ENCODE measurements around the gene NWD2. TPM values are rescaled to one million over a fixed set of nuclear protein-coding genes. Genes with fewer than 3 reads are reported as not detected.

Gene NWD2
- total RNA-seq, 1 experiment from 2014 or later = not detected

GRCh38 chr4:37480509-37480908 lies 236.0 kb downstream of the NWD2 start:
- Histone ChIP-seq H3K23me2 (ENCODE audit: insufficient read length, low read depth, low read length, poor library complexity, severe bottlenecking) (no peaks in the 10 kb centered on the region), H3K4me1 (ENCODE audit: insufficient read depth, low read length) (no peaks in the 10 kb centered on the region), H4K8ac (replicated peaks; ENCODE audit: insufficient read length, low read depth, low read length) (no peak overlapping the region), H3T11ph (ENCODE audit: low read length) (no peak overlapping the region), H3K79me2 (ENCODE audit: insufficient read depth, low read length) (no peaks in the 10 kb centered on the region), H2BK120ac (ENCODE audit: low read depth, low read length, poor library complexity, severe bottlenecking) (no peak overlapping the region), H2AFZ (ENCODE audit: low read length) (no peak overlapping the region), H3K4ac (ENCODE audit: low read depth, low read length) (no peak overlapping the region), H2BK15ac (ENCODE audit: low read depth, low read length) (no peak overlapping the region), H3K56ac (ENCODE audit: insufficient read length, low read depth, low read length) (no peak overlapping the region), H3K9ac (ENCODE audit: extremely low read depth, insufficient read length, low read length) (no peak overlapping the region), H2BK5ac (ENCODE audit: insufficient read length, low read length) (no peak overlapping the region), H3K79me1 (ENCODE audit: insufficient read depth, low read depth, low read length, poor library complexity, severe bottlenecking) (no peaks in the 10 kb centered on the region), H3K23ac (ENCODE audit: insufficient read length, low read depth, low read length) (no peak overlapping the region), H3K9me3 (ENCODE audit: control insufficient read depth, low read depth, low read length) (no peaks in the 10 kb centered on the region), H3K4me2 (ENCODE audit: insufficient read depth, insufficient read length, low read length) (no peak overlapping the region), H4K91ac (ENCODE audit: insufficient read length, low read depth, low read length) (no peak overlapping the region), H2AK5ac (ENCODE audit: insufficient read length, low read length) (no peak overlapping the region), H4K20me1 (ENCODE audit: control insufficient read depth, insufficient read depth, insufficient read length) (no peaks in the 10 kb centered on the region), H3K18ac (ENCODE audit: insufficient read length, low read depth, low read length) (no peak overlapping the region), H3K27me3 (ENCODE audit: insufficient read depth, low read length) (no peaks in the 10 kb centered on the region), H2BK20ac (ENCODE audit: low read depth, low read length, poor library complexity, severe bottlenecking) (no peak overlapping the region), H3K14ac (ENCODE audit: insufficient read depth, low read length) (no peak overlapping the region), H4K5ac (ENCODE audit: insufficient read length, low read depth, low read length) (no peak overlapping the region), H3K27ac (ENCODE audit: insufficient read length, low read depth, low read length) (no peak overlapping the region), H2BK12ac (ENCODE audit: insufficient read length, low read depth, low read length) (no peak overlapping the region)
- H3K36me3 Mint-ChIP-seq (ENCODE audit: insufficient read depth in 1 of 3, low read depth in 3 of 3) = peaks cover 0 to 3% (median 0%) of the 10 kb centered on the region in 3 experiments; a peak in 2 of 7 replicates
- no peak for TF ChIP-seq CTCF (conservative IDR thresholded peaks at IDR 0.05)
- H3K27me3 Mint-ChIP-seq (ENCODE audit: low read depth) = no peaks in the 10 kb centered on the region
- no peaks in the 10 kb centered on the region for H3K4me1 Mint-ChIP-seq
- DNase-seq = no peak
- no peak overlapping the region for H3K4me3 Mint-ChIP-seq
- WGBS (ENCODE audit: extremely low coverage, insufficient read length, low lambda C conversion rate) = no CpG with 5 or more reads among the region's 4 CpGs
- H3K27ac Mint-ChIP-seq = peak overlapping the region in 1 of 3 experiments; percentile 62; a peak in 1 of 7 replicates
- H3K9me3 Mint-ChIP-seq = peaks cover 0 to 4% of the 10 kb centered on the region in 2 experiments; a peak in 3 of 5 replicates

Measured in H9 (cell line).